ENCODE measurements around the gene NETO2.
"Not testable (repeated sequence)": the region's sequence is repeated elsewhere in the genome, so short reads cannot be mapped to it uniquely, and the experiment has no call there.

Gene NETO2

DNA sequence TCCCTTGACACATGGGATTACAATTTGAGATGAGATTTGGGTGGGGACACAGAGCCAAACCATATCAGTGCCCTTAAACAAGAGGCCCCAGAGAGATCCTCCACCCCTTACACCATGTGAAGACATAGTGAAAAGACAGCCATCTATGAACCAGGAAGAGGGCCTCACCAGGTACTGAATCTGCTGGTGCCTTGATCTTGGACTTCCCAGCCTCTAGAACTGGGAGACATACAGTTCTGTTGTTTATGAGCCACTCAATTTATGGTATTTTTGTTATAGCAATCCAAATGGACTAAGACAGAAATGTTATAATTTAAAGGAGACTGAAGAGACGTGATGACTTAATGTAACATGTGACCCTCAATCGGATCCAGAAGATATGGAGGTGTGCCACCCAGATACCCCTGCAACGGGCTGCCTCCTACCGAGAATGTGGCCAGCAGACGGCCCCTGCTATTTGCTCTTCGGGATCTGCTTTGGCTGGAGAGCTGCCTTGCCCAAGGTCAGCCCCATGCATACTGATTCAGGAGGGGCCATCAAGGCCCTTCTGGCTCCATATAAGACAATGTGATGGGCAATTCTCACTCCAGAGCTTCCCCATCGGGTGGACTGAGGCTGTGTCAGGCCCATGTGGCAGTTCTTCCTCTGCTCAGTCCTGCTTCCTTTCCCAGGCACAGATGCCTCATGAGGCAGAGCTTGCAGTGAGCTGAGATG, 80.6 kb downstream of the NETO2 start:
- no peak for DNase-seq

DNA sequence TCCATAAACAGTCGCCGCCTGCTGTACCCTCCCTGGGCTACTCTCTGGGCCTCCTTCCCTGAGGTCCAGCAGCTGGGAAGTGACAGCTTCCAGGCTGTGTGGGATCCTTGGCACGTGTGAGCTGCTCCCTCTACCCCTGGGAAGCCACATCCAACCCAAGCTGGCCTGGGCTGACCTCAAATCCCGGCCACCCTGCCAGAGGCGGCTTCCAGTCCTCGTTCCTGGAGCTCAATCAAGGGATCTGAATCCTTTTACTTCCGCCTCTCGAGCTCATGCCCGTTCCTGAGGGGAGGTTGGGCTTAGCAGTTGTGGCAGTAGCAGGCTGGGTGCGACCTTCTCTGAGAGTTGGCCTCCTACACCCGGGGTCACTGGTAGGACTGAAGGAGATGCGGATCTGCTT, 82.5 kb downstream of the NETO2 start:
- DNase-seq: no peak

DNA sequence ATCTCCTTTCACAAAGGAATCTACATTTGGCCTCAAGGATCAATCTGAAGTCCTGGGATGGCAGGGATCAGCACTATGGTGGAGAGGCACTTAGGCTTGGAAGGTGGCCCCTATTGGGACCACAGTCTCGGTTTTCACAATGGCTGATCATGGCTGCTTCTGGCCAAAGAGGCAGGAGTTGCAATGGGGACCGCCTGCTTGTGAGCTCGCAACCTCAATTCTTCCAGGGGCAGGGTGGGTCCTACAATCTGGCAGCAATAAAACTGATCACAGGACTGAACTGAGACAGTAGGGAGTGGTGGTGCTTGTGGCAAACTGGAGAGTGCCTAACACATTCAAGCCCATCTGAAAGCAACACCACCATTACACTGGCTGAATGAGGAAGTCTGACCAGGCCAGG, 83.1 kb downstream of the NETO2 start:
- no peak for DNase-seq

- DNase-seq: no peak
These were observed 83.8 kb downstream of the NETO2 start for GRCh38 chr16:47059991-47060390.

DNA sequence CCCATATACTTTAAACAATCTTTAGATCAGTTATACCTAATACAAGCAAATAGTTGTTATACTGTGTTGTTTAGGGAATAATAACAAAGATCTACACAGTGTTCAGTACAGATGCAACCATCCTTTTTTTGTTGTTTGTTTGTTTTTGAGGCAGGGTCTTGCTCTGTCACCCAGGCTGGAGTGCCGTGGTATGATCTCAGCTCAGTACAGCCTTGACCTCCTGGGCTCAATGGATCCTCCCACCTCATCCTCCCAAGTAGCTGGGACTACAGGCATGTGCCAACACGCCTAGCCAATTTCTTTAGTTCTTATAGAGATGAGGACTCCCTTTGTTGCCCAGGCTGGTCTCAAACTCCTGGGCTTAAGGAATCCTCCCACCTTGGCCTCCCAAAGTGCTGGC, 84.6 kb downstream of the NETO2 start:
- DNase-seq: not testable (repeated sequence)

DNA sequence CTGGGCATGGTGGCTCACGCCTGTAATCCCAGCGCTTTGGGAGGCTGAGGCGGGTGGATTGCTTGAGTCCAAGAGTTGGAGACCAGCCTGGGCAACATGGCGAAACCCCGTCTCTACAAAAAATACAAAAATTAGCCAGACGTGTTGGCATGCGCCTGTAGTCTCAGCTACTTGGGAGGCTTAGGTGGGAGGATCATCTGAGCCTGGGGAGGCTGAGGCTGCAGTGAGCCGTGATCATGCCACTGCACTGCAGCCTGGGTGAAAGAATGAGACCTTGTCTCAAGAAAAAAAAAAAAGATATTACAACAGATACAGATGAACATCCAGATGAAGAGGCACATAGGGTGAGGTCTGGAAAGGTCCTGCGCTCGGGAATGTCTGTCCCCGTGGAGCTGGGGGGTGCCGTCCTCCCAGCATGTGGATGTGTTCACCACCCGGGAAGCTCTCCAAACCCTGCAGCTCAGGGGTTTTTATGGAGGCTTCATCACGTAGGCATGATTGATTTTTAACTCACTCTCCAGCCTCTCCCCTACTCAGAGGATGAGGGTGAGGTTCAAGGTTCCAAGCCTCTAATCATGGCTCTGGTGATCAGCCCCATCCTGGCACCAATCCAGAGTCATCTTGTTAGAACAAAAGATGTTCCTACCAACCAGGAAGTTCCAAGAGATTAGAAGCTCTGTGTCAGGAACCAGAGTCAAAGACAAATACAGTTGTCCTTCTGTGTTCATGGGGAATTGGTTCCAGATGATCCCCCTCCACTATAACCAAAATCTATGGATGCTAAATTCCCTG, 85.3 kb downstream of the NETO2 start:
- DNase-seq: no peak

- DNase-seq: no peak
These were observed 86.1 kb downstream of the NETO2 start for GRCh38 chr16:47057630-47057993.

DNA sequence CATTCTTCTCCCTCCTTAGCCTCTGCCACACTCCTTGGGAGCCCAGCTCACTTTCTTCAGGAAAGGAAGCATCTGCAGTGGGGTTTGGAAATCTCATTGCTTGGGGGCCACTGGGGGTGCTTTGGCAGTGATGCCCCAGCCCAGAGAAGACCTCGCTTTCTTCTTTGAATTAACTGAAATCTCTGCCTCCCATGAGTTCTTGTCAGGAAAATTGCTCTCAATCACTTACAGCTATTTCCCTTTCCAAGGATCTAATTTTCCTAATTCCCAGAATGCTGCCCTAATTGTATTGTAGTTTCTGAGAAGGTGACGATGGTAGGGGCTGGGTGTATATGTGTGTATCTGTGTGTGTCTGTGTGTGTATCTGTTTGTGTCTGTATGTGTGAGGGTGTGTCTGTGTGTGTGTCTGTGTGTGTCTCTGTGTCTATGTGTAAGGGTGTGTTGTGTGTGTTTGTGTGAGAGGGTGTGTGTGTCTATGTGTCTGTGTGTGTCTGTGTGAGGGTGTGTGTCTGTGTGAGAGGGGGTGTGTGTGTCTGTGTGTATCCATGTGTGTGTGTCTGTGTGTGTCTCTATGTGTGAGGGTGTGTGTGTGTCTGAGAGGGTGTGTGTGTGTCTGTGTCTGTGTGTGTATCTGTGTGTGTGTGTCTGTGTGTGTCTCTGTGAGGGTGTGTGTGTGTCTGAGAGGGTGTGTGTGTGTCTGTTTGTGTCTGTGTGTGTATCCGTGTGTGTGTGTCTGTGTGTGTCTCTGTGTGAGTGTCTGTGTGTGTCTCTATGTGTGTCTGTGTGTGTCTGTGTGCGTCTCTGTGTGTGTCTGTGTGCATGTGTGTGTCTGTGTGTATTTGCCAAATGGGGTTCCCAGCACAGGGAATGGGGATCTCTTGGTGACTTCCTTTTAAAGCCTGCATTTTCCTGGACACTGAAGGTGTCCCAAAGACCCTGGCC, 86.8 kb downstream of the NETO2 start:
- no peak for DNase-seq

DNA sequence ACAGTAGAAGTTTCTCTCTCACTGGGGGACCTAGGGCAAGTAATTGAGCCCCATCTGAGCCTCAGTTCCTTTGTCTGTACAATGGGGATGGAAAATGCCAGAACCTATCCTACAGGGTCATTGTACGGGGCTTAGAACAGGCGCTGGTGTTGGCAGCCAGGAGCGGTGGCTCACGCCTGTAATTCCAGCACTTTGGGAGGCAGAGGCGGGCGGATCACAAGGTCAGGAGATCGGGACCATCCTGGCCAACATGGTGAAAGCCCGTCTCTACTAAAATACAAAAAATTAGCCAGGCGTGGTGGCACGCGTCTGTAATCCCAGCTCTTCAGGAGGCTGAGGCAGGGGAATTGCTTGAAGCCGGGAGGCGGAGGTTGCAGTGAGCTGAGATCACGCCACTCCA, 87.7 kb downstream of the NETO2 start:
- DNase-seq: not testable (repeated sequence)

- DNase-seq: no peak
These were observed 88.4 kb downstream of the NETO2 start for GRCh38 chr16:47055136-47055885.

GRCh38 chr16:47054306-47054705, 89.4 kb downstream of the NETO2 start:
- no peak for DNase-seq

DNA sequence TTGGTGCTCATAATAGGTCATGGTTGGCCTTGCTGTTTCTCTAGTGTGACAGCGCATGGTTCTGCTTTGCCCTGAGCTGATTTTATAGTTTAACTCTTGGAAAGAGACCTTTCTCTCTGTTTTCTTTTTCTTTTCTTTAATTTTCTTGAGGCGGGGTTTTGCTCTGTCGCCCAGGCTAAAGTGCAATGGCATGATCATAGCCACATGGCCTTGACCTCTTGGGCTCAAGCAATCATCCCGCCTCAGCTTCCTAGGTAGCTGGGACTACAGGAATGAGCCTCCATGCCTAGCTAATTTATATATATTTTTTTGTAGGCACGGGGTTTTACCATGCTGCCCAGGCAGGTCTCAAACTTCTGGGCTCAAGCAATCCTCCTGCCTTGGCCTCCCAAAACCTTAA, 89.8 kb downstream of the NETO2 start:
- DNase-seq: no peak

DNA sequence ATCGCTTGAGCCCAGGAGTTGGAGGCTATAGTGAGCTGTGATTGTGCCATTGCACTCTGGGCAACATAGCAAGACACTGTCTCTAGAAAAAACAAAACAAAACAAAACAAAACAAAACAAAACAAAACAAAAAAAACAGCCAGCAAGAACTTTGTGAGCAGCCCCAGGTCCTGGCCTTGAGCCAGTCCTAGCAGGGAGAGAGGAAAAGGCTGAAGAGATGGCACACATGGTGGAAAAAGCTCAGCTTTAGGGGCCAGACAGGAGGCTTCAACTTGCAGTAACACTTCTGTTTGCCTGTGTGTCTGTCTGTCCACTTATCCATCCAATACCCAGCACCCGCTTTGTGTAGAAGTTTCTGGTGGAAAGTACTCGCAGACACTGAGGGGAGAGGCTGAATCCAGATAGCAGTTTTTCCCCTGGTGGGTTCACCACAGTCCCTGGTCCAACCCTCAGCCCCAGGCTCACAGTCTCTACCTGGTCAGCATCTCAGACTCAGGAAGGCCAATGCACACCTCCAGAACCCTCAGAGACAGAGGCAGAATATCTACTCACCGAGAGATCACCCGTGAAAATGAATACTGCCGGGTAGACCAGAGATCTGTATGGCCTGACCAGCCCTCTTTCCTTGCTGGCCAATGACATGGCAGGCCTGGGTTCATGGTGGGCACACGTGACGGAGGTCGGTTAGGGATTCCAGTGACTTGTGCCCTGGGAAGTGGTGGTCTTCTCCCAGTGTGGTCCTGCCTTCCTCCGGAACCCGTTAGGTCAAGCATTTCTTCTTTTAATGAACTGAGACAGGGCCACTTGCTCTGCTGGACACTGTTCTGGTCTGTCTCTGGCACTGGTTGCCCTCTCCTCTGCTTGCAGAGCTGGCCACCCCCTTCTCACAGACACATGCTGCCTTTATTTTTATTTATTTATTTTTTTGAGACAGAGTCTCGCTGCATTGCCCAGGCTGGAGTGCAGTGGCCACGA, 90.8 kb downstream of the NETO2 start:
- no peak for DNase-seq

DNA sequence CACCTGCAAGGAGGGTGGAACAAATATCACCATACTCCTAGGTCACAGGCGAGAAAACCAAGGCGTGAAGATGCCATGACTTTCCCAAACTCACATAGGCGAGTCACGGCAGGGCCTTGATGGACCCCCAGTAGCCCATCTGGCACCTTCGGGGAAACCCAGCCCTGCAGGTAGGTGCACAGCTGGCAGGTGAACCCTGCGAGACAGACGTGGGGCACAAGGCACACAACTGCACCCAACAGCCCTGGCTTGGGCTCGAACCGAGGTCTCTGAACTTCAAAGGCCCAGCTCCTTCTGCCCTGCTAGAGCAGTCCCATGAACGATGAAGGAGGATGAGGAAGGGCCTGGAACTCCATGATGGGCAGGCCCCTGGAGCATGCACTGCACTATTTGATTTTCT, 92.7 kb downstream of the NETO2 start:
- no peak for DNase-seq

- no peak for DNase-seq
These were observed 93.7 kb downstream of the NETO2 start for GRCh38 chr16:47049901-47050583.

GRCh38 chr16:47047524-47048203, 96.1 kb downstream of the NETO2 start:
- no peak for DNase-seq

GRCh38 chr16:47046726-47047523, 96.8 kb downstream of the NETO2 start:
- no peak for DNase-seq

GRCh38 chr16:47045459-47045858, 98.3 kb downstream of the NETO2 start:
- DNase-seq: no peak

DNA sequence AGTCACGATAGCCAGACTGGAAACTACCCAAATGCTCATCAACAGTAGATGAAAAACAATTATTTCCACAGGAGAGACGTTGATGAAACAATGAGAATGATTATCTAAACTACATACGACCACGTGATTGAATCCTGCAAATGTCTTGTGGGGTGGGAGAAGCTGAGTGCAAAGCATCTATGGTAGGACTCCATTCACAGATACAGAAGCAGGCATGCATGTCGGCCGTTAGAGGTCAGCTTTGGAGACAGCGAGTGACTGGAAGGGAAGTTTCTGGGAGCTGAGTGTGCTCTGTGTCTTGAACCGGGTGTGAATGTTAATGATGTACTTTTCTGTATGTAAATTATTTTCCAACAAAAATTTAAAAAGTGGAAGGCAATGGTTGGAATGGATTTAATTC, 98.7 kb downstream of the NETO2 start:
- peak; percentile 5 for DNase-seq
